ENCODE data around the gene OGFOD2. TPM values are rescaled to one million over a fixed set of nuclear protein-coding genes. Genes with fewer than 3 reads are reported as not detected.

Gene OGFOD2
- total and polyA plus RNA-seq, 2 of the 13 experiments (the other 11 are each of a cell fraction or from before 2014, with no cell fraction given) = 13.2 to 14.6 TPM

DNA sequence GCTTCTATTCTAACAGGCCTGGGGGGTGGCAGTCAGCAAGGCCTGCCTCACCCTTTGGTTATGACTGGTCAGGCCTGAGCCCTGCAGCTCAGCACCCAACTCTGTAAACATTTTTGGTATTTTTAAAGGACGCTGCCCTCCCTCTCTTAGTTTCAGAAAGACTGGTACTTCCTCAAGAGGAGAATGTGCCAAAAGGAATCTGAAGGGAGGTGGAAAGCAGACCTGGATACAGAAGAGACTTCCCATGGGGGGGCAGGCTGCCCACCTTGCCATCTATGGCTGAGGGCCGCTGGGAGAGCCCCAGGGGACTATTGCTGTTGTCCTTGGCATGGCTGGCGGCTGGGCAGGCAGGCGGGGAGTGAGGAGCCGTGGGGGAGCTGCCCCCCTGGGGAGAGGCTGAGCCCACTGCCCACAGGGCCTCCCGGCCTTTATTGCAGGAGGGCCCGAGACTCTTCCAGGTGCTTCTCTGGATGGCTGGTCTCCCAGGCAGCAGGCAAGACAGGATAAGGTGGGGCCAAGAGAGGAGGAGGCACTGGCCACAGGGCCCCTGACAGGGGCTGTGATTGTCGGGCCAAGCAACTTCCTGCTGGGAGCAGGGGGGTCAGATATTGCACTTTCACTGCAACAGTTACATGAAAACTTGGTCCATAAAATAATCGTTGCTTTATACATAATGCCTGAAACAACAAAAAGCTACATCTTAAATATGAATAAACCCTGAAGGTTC, 8.9 kb downstream of the OGFOD2 start:
- intact Hi-C loops (cut with micrococcal nuclease; ENCODE audit: unreplicated experiment) = loop anchor here (2.0 to 5.0 kb wide), 2 partner anchors 39 to 248 kb away; partner anchors contain the start of genes MPHOSPH9 and MTRFR
- WGBS (ENCODE audit: low lambda C conversion rate) = 59% methylated on average over 8 of the region's 9 CpGs
- ATAC-seq (peak; percentile 38), DNase-seq (ENCODE audit: low spot score) (peak; percentile 41), FAIRE-seq (no peak)
- in situ Hi-C loops (cut with HindIII; ENCODE audit: extremely low pct_ligation_motif_present, low pct_unique_long_range_greater_than_20kb) = no loop called here
- TSS peak; percentile 56 for BruUV-seq (replicated peaks)
- ChIA-PET CTCF (ENCODE audit: low intra/inter-chr PET ratio, low total read pairs) (no interaction called here), POLR2A (interaction anchor here (0.7 to 5.0 kb wide), 6 partner anchors 9 to 254 kb away, joined by 3 to 49 read pairs (median 6); partner anchors contain the start of genes MPHOSPH9, MTRFR and OGFOD2)
- Histone ChIP-seq H3K4me3 (replicated peaks in 1 of 3; ENCODE audit: insufficient read depth in 1 of 3, low read depth in 2 of 3, low read length in 3 of 3) (peak overlapping the region in 2 of 3 experiments; percentile 19 to 49; a peak in 3 of 6 replicates), H3K79me2 (ENCODE audit: insufficient read depth, low read length) (peaks cover 32% of the 10 kb centered on the region), H3K27ac (ENCODE audit: extremely low read length, insufficient read depth, low read length) (peak overlapping the region; percentile 93), H3K4me1 (ENCODE audit: insufficient read depth, low read length) (peaks cover 53% of the 10 kb centered on the region), H3K27me3 (ENCODE audit: control insufficient read depth in 1 of 2, insufficient read depth in 2 of 2, low read length in 2 of 2) (no peaks in the 10 kb centered on the region; a peak in 1 of 5 replicates), H3K9me3 (ENCODE audit: low read length) (no peaks in the 10 kb centered on the region), H4K20me1 (ENCODE audit: insufficient read depth, low read length) (no peaks in the 10 kb centered on the region), H2AFZ (ENCODE audit: low read length) (no peak overlapping the region), H3K4me2 (ENCODE audit: low read depth, low read length) (peak overlapping the region; percentile 59), H3K36me3 (replicated peaks in 1 of 2; ENCODE audit: control insufficient read depth in 1 of 2, insufficient read depth in 2 of 2, low read length in 2 of 2) (peaks cover 7 to 12% of the 10 kb centered on the region in 2 experiments; a peak in 4 of 5 replicates), H3K9ac (ENCODE audit: insufficient read depth, low read depth, low read length) (peak overlapping the region; percentile 64)
- TF ChIP-seq RAD51 (IDR thresholded peaks at IDR 0.05; ENCODE audit: borderline replicate concordance) (no peak), HNF4G (IDR thresholded peaks at IDR 0.05; ENCODE audit: borderline replicate concordance, low read depth, low read length) (no peak), HNF4G (CRISPR knock-in tag; IDR thresholded peaks at IDR 0.05; ENCODE audit: borderline replicate concordance, low read depth) (no peak), REXO4 (CRISPR knock-in tag; IDR thresholded peaks at IDR 0.05; ENCODE audit: borderline replicate concordance) (no peak), ZNF343 (CRISPR knock-in tag; IDR thresholded peaks at IDR 0.05) (no peak), TOPORS (CRISPR knock-in tag; IDR thresholded peaks at IDR 0.05) (no peak), ASH2L (IDR thresholded peaks at IDR 0.05; ENCODE audit: insufficient read length, low read depth, low read length) (no peak), ZNF75D (CRISPR knock-in tag; IDR thresholded peaks at IDR 0.05; ENCODE audit: borderline replicate concordance) (0 out of 2 replicates have a peak, but pooled peaks have one; percentile 7), CEBPB (IDR thresholded peaks at IDR 0.05; ENCODE audit: borderline replicate concordance, low read depth, low read length) (no peak), ZNF615 (CRISPR knock-in tag; IDR thresholded peaks at IDR 0.05; ENCODE audit: borderline replicate concordance) (no peak), ZSCAN20 (CRISPR knock-in tag; IDR thresholded peaks at IDR 0.05; ENCODE audit: borderline replicate concordance) (no peak), RBM39 (IDR thresholded peaks at IDR 0.05; ENCODE audit: low read depth, low read length, poor library complexity, severe bottlenecking) (peak; percentile 71)
- TF ChIP-seq, protein P1, sequence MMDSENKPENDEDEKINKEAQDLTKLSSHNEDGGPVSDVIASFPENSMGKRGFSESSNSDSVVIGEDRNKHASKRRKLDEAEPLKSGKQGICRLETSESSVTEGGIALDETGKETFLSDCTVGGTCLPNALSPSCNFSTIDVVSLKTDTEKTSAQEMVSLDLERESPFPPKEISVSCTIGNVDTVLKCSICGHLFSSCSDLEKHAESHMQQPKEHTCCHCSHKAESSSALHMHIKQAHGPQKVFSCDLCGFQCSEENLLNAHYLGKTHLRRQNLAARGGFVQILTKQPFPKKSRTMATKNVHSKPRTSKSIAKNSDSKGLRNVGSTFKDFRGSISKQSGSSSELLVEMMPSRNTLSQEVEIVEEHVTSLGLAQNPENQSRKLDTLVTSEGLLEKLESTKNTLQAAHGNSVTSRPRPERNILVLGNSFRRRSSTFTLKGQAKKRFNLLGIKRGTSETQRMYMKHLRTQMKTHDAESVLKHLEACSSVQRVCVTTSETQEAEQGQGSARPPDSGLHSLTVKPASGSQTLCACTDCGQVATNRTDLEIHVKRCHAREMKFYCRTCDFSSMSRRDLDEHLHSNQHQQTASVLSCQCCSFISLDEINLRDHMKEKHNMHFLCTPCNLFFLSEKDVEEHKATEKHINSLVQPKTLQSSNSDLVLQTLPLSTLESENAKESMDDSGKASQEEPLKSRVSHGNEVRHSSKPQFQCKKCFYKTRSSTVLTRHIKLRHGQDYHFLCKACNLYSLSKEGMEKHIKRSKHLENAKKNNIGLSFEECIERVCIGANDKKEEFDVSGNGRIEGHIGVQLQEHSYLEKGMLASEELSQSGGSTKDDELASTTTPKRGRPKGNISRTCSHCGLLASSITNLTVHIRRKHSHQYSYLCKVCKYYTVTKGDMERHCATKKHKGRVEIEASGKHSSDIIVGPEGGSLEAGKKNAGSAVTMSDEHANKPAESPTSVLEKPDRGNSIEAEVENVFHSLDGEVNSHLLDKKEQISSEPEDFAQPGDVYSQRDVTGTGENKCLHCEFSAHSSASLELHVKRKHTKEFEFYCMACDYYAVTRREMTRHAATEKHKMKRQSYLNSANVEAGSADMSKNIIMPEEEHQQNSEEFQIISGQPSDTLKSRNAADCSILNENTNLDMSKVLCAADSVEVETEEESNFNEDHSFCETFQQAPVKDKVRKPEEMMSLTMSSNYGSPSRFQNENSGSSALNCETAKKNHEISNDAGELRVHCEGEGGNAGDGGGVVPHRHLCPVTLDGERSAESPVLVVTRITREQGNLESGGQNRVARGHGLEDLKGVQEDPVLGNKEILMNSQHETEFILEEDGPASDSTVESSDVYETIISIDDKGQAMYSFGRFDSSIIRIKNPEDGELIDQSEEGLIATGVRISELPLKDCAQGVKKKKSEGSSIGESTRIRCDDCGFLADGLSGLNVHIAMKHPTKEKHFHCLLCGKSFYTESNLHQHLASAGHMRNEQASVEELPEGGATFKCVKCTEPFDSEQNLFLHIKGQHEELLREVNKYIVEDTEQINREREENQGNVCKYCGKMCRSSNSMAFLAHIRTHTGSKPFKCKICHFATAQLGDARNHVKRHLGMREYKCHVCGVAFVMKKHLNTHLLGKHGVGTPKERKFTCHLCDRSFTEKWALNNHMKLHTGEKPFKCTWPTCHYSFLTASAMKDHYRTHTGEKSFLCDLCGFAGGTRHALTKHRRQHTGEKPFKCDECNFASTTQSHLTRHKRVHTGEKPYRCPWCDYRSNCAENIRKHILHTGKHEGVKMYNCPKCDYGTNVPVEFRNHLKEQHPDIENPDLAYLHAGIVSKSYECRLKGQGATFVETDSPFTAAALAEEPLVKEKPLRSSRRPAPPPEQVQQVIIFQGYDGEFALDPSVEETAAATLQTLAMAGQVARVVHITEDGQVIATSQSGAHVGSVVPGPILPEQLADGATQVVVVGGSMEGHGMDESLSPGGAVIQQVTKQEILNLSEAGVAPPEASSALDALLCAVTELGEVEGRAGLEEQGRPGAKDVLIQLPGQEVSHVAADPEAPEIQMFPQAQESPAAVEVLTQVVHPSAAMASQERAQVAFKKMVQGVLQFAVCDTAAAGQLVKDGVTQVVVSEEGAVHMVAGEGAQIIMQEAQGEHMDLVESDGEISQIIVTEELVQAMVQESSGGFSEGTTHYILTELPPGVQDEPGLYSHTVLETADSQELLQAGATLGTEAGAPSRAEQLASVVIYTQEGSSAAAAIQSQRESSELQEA (CRISPR knock-in tag; IDR thresholded peaks at IDR 0.05; ENCODE audit: not compliant biosample characterization) = peak; percentile 11
- TF ChIP-seq, protein P2, sequence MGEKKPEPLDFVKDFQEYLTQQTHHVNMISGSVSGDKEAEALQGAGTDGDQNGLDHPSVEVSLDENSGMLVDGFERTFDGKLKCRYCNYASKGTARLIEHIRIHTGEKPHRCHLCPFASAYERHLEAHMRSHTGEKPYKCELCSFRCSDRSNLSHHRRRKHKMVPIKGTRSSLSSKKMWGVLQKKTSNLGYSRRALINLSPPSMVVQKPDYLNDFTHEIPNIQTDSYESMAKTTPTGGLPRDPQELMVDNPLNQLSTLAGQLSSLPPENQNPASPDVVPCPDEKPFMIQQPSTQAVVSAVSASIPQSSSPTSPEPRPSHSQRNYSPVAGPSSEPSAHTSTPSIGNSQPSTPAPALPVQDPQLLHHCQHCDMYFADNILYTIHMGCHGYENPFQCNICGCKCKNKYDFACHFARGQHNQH (CRISPR knock-in tag; IDR thresholded peaks at IDR 0.05) = no peak

Measured in HepG2 (cell line).